Measurements from ENCODE around the gene VSTM2L. TPM values are rescaled to one million over a fixed set of nuclear protein-coding genes. Genes with fewer than 3 reads are reported as not detected.

Gene VSTM2L
- total and polyA plus RNA-seq, 9 of the 15 experiments (the other 6 are each of a cell fraction or from before 2014, with no cell fraction given): not detected

- Histone ChIP-seq H3K27ac (ENCODE audit: extremely low read depth, low read depth, low read length) (no peak overlapping the region), H3K36me3 (ENCODE audit: control insufficient read depth, insufficient read depth, low read length) (peaks cover 20% of the 10 kb centered on the region; the same call in 2 of the 3 replicates), H3K27me3 (ENCODE audit: control insufficient read depth in 2 of 2, insufficient read depth in 2 of 2, low read length in 2 of 2) (no peaks in the 10 kb centered on the region), H3K4me3 (no peak overlapping the region), H3K9ac (ENCODE audit: insufficient read depth in 1 of 2, low read depth in 2 of 2, low read length in 2 of 2) (no peak overlapping the region), H3K79me2 (ENCODE audit: control insufficient read depth, insufficient read depth, low read length) (no peaks in the 10 kb centered on the region), H3K4me2 (ENCODE audit: insufficient read depth, low read length) (no peak overlapping the region), H4K20me1 (replicated peaks; ENCODE audit: control insufficient read depth, insufficient read depth, low read length) (no peaks in the 10 kb centered on the region), H3K9me1 (ENCODE audit: control insufficient read depth, insufficient read depth, low read length) (no peaks in the 10 kb centered on the region), H3K9me3 (replicated peaks; ENCODE audit: control insufficient read depth, insufficient read depth, low read depth, low read length) (no peaks in the 10 kb centered on the region), H2AFZ (ENCODE audit: low read depth, low read length) (no peak overlapping the region), H3K4me1 (replicated peaks in 1 of 2; ENCODE audit: control insufficient read depth in 2 of 2, insufficient read depth in 2 of 2, low read length in 2 of 2) (peaks cover 0 to 2% of the 10 kb centered on the region in 2 experiments; a peak in 2 of 5 replicates)
- ATAC-seq: no peak
- POLR2A ChIA-PET: no interaction called here
- intact Hi-C loops (cut with micrococcal nuclease): no loop called here
- CTCF ChIA-PET (ENCODE audit: low intra/inter-chr PET ratio): no interaction called here
- no peak for FAIRE-seq
- BruUV-seq (replicated peaks): no TSS peak
- TF ChIP-seq ZNF316 (IDR thresholded peaks at IDR 0.05): 0 out of 2 replicates have a peak, but pooled peaks have one; percentile 6
- TF ChIP-seq ZNF408 (CRISPR knock-in tag; IDR thresholded peaks at IDR 0.05; ENCODE audit: low read depth): no peak
- 45% methylated on average over 6 of the region's 8 CpGs for WGBS (ENCODE audit: insufficient coverage, low coverage, missing lambda C conversion rate)
- in situ Hi-C loops (cut with MboI): no loop called here
- DNase-seq (ENCODE audit: extremely low read depth in 1 of 4, low spot score in 3 of 4): no peak
Measured at GRCh38 chr20:37864298-37864697, 38.6 kb upstream of the VSTM2L start.

DNA sequence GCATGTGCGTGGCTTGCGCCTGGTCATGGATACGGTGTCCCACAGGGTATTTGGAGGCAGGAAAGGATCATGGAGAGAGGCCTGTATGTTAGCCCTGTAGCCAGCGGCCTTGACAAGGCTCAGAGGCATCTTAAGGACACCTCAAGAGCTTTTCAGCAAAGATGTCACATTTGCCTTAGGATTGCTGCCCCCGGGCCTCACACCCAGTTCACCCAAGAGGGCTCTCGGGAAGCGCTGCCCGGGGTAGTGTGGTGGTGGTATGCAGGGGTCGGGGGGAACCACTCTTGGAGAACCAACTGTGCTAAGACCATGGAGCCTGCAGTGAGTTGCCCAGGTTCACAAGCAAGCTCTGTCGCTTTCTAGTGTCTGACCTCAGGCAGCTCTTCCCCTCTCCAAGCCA is 36.9 kb upstream of the VSTM2L start:
- Histone ChIP-seq H3K79me2 (ENCODE audit: control insufficient read depth, insufficient read depth, low read length) (no peaks in the 10 kb centered on the region), H2AFZ (ENCODE audit: low read depth, low read length) (no peak overlapping the region), H4K20me1 (replicated peaks; ENCODE audit: control insufficient read depth, insufficient read depth, low read length) (no peaks in the 10 kb centered on the region), H3K9ac (ENCODE audit: insufficient read depth in 1 of 2, low read depth in 2 of 2, low read length in 2 of 2) (no peak overlapping the region), H3K27ac (ENCODE audit: extremely low read depth, low read depth, low read length) (no peak overlapping the region), H3K27me3 (ENCODE audit: control insufficient read depth in 2 of 2, insufficient read depth in 2 of 2, low read length in 2 of 2) (no peaks in the 10 kb centered on the region; a peak in 1 of 5 replicates), H3K4me2 (ENCODE audit: insufficient read depth, low read length) (no peak overlapping the region), H3K36me3 (ENCODE audit: control insufficient read depth, insufficient read depth, low read length) (peaks cover 7% of the 10 kb centered on the region; the same call in 2 of the 3 replicates), H3K9me3 (replicated peaks; ENCODE audit: control insufficient read depth, insufficient read depth, low read depth, low read length) (no peaks in the 10 kb centered on the region), H3K9me1 (ENCODE audit: control insufficient read depth, insufficient read depth, low read length) (no peaks in the 10 kb centered on the region), H3K4me3 (no peak overlapping the region), H3K4me1 (replicated peaks in 1 of 2; ENCODE audit: control insufficient read depth in 2 of 2, insufficient read depth in 2 of 2, low read length in 2 of 2) (peaks cover 0 to 4% of the 10 kb centered on the region in 2 experiments; a peak in 3 of 5 replicates)
- intact Hi-C loops (cut with micrococcal nuclease): no loop called here
- DNase-seq (ENCODE audit: extremely low read depth in 1 of 4, low spot score in 3 of 4) (no peak), FAIRE-seq (no peak), ATAC-seq (no peak)
- TF ChIP-seq ZNF174 (CRISPR knock-in tag; IDR thresholded peaks at IDR 0.05) (no peak), SOX6 (IDR thresholded peaks at IDR 0.05) (no peak), SMC3 (conservative IDR thresholded peaks at IDR 0.05; ENCODE audit: insufficient read depth, low read depth, low read length) (no peak), FIP1L1 (IDR thresholded peaks at IDR 0.05; ENCODE audit: low read depth, low read length, poor library complexity, severe bottlenecking) (no peak), GTF2A2 (tag; IDR thresholded peaks at IDR 0.05) (no peak), ARNT (IDR thresholded peaks at IDR 0.05) (no peak), ZNF24 (IDR thresholded peaks at IDR 0.05) (no peak), BACH1 (tag; IDR thresholded peaks at IDR 0.05) (no peak), FOXM1 (IDR thresholded peaks at IDR 0.05; ENCODE audit: low read depth) (no peak), FOXM1 (CRISPR knock-in tag; IDR thresholded peaks at IDR 0.05; ENCODE audit: low read depth) (no peak)
- TF ChIP-seq, protein P1, sequence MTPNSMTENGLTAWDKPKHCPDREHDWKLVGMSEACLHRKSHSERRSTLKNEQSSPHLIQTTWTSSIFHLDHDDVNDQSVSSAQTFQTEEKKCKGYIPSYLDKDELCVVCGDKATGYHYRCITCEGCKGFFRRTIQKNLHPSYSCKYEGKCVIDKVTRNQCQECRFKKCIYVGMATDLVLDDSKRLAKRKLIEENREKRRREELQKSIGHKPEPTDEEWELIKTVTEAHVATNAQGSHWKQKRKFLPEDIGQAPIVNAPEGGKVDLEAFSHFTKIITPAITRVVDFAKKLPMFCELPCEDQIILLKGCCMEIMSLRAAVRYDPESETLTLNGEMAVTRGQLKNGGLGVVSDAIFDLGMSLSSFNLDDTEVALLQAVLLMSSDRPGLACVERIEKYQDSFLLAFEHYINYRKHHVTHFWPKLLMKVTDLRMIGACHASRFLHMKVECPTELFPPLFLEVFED (CRISPR knock-in tag; conservative IDR thresholded peaks at IDR 0.05): no peak
- CTCF ChIA-PET (ENCODE audit: low intra/inter-chr PET ratio): no interaction called here
- POLR2A ChIA-PET: no interaction called here
- in situ Hi-C loops (cut with MboI): no loop called here
- no TSS peak for BruUV-seq (replicated peaks)
- WGBS (ENCODE audit: insufficient coverage, low coverage, missing lambda C conversion rate): 74% methylated on average over 10 of the region's 10 CpGs

Data from K562 (cell line).